Liver (tissue), 9 donors: Measurements from ENCODE around the gene GINS2. TPM values are rescaled to one million over a fixed set of nuclear protein-coding genes. Genes with fewer than 3 reads are reported as not detected.

Experiments used
- DNase-seq: peaks from one replicate; pipeline ENCODE4 v3.0.0-alpha.2; 2017; ENCODE audit warnings: low spot score
- H3K27ac ChIP-seq, 2 donors: one replicate each; pipeline ENCODE4 v1.7.0; 2013; ENCODE audit warnings: inconsistent platforms in 2 of 2, low read length in 2 of 2, control low read depth in 1 of 2, low read depth in 1 of 2, mild to moderate bottlenecking in 1 of 2
- H3K27me3 ChIP-seq, 4 donors: one replicate each; pipeline versions ENCODE4 v1.6.1 to v1.7.0; 2013; ENCODE audit warnings: low read length in 3 of 4, inconsistent platforms in 1 of 4, mild to moderate bottlenecking in 1 of 4, moderate library complexity in 1 of 4; ENCODE audit not compliant: control insufficient read depth in 4 of 4, insufficient read depth in 4 of 4
- H3K36me3 ChIP-seq, 4 donors: one replicate each; pipeline versions ENCODE4 v1.6.1 to v1.7.0; 2013; ENCODE audit warnings: low read length in 3 of 4, mild to moderate bottlenecking in 3 of 4, low read depth in 1 of 4, moderate library complexity in 1 of 4; ENCODE audit not compliant: control insufficient read depth in 4 of 4, insufficient read depth in 3 of 4
- H3K4me1 ChIP-seq, 4 donors: one replicate each; pipeline versions ENCODE4 v1.6.1 to v1.7.0; 2013; ENCODE audit warnings: low read length in 3 of 4, mild to moderate bottlenecking in 3 of 4, moderate library complexity in 1 of 4; ENCODE audit not compliant: control insufficient read depth in 4 of 4, insufficient read depth in 4 of 4
- H3K4me3 ChIP-seq, 3 donors: one replicate each; pipeline versions ENCODE4 v1.6.1 to v1.7.0; 2013; ENCODE audit warnings: low read length in 3 of 3, control low read depth in 1 of 3, low read depth in 1 of 3, mild to moderate bottlenecking in 1 of 3
- H3K9ac ChIP-seq, 2 donors: one replicate each; pipeline ENCODE4 v1.7.0; 2013; ENCODE audit warnings: low read length in 2 of 2, mild to moderate bottlenecking in 2 of 2, moderate library complexity in 2 of 2, control low read depth in 1 of 2, low read depth in 1 of 2
- H3K9me3 ChIP-seq, 4 donors: one replicate each; pipeline versions ENCODE4 v1.6.1 to v1.7.0; 2013; ENCODE audit warnings: low read length in 3 of 4; ENCODE audit not compliant: control insufficient read depth in 4 of 4
- EGR1 ChIP-seq, 2 donors: IDR thresholded peaks; 2 replicates each; pipeline ENCODE4 v1.6.1; 2016 to 2018; ENCODE audit warnings: antibody characterized with exemption in 2 of 2, low read depth in 2 of 2
- FOXA1 ChIP-seq: IDR thresholded peaks from 2 replicates; pipeline ENCODE4 v1.6.1; 2016; ENCODE audit warnings: antibody characterized with exemption
- FOXA2 ChIP-seq: IDR thresholded peaks from 2 replicates; pipeline ENCODE4 v1.6.1; 2016; ENCODE audit warnings: antibody characterized with exemption
- GABPA ChIP-seq, 2 donors: IDR thresholded peaks in 1 of 2; conservative IDR thresholded peaks in 1 of 2; 2 replicates each; pipeline ENCODE4 v1.6.1; 2016; ENCODE audit warnings: antibody characterized with exemption in 2 of 2, mild to moderate bottlenecking in 1 of 2, moderate library complexity in 1 of 2
- HNF4A ChIP-seq, 2 donors: conservative IDR thresholded peaks; 2 replicates each; pipeline ENCODE4 v1.6.1; 2016; ENCODE audit warnings: antibody characterized with exemption in 2 of 2, mild to moderate bottlenecking in 2 of 2
- HNF4G ChIP-seq: IDR thresholded peaks from 2 replicates; pipeline ENCODE4 v1.6.1; 2016; ENCODE audit warnings: antibody characterized with exemption
- JUND ChIP-seq, 2 donors: IDR thresholded peaks; 2 replicates each; pipeline ENCODE4 v1.6.1; 2016; ENCODE audit warnings: antibody characterized with exemption in 2 of 2
- NR2F2 ChIP-seq: IDR thresholded peaks from 2 replicates; pipeline ENCODE4 v1.6.1; 2016; ENCODE audit warnings: antibody characterized with exemption
- RAD21 ChIP-seq, 2 donors: IDR thresholded peaks; 2 replicates each; pipeline ENCODE4 v1.6.1; 2016; ENCODE audit warnings: antibody characterized with exemption in 2 of 2, mild to moderate bottlenecking in 2 of 2
- RXRA ChIP-seq, 2 donors: IDR thresholded peaks; 2 replicates each; pipeline ENCODE4 v1.6.1; 2017 to 2018; ENCODE audit warnings: antibody characterized with exemption in 2 of 2, mild to moderate bottlenecking in 1 of 2
- SP1 ChIP-seq: IDR thresholded peaks from 2 replicates; pipeline ENCODE4 v1.6.1; 2018; ENCODE audit warnings: antibody characterized with exemption, mild to moderate bottlenecking
- TAF1 ChIP-seq: conservative IDR thresholded peaks from 2 replicates; pipeline ENCODE4 v1.6.1; 2016; ENCODE audit warnings: antibody characterized with exemption, mild to moderate bottlenecking
- YY1 ChIP-seq: IDR thresholded peaks from 2 replicates; pipeline ENCODE4 v1.6.1; 2016; ENCODE audit warnings: antibody characterized with exemption, mild to moderate bottlenecking
- WGBS: extraction: QIAGEN DNeasy Blood & Tissue Kit; methylation state at CpG from one replicate; pipeline ENCODE4 v1.1.7; 2013; 5-methylcytosine and 5-hydroxymethylcytosine counted together
- polyA plus RNA-seq, 2 donors: library from polyadenylated mRNA; stranded (reverse) in 1 of 2; unstranded in 1 of 2; fragments of 200-250 nt in 1 of 2; fragments of >200 nt in 1 of 2; fragmentation: Nextera tagmentation in 1 of 2; extraction: Ambion mirVana in 1 of 2; gene quantifications; one replicate each; pipeline versions ENCODE4 v1.2.1 to v1.2.3, GENCODE V29; 2013 to 2015
- total RNA-seq, 2 donors: library from RNA; depleted of rRNA; stranded (reverse); fragments of >200 nt; gene quantifications; one replicate each; pipeline ENCODE4 v1.2.3, GENCODE V29; 2014
- TF ChIP-seq, protein P1 (sequence below): IDR thresholded peaks from 2 replicates; pipeline ENCODE4 v1.6.1; 2016; ENCODE audit warnings: antibody characterized with exemption
- TF ChIP-seq, protein P2 (sequence below): IDR thresholded peaks from 2 replicates; pipeline ENCODE4 v1.6.1; 2016; ENCODE audit warnings: antibody characterized with exemption, mild to moderate bottlenecking
- TF ChIP-seq, protein P3 (sequence below): fragments of 150-350 bp; IDR thresholded peaks from 2 replicates; pipeline ENCODE4 v1.5.1; 2017; ENCODE audit warnings: improper control_type of control experiment, low read depth, low read length; ENCODE audit not compliant: missing input control
- TF ChIP-seq, protein P4 (sequence below): IDR thresholded peaks from 2 replicates; pipeline ENCODE4 v1.6.1; 2016; ENCODE audit warnings: antibody characterized with exemption
- TF ChIP-seq, protein P5 (sequence below): IDR thresholded peaks from 2 replicates; pipeline ENCODE4 v1.6.1; 2016; ENCODE audit warnings: antibody characterized with exemption
- donor health status: healthy.
- donor health status: healthy.
- donor health status: healthy.
- donor health status: healthy.
- donor health status: healthy.

The GINS2 gene
- total and polyA plus RNA-seq, 4 donors, result 0.17 to 9.3 (median 0.86) TPM

DNA sequence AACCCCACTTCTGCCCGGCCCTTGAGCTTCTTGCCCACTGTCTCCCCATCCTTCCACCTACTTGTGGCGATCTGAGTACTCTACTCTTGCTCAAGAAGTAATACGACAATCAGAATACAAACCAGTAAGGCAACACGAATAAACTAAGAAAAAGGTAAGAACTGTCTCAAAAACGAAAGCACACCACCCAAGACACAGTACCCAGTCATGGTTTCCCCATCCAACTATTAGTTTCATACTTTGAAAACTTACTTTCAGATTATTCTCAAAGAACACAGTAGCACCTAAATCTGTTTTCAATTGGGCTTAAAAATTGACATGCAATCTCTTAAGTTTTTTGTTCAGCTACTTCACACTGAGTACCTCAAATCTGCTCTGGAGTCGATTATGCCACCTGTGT, 13.9 kb downstream of the GINS2 start:
- Histone ChIP-seq H3K9me3 (no peaks in the 10 kb centered on the region), H3K4me3 (no peak overlapping the region), H3K9ac (no peak overlapping the region), H3K27me3 (no peaks in the 10 kb centered on the region), H3K36me3 (peaks cover 0 to 23% (median 19%) of the 10 kb centered on the region in 4 donors), H3K4me1 (peaks cover 8 to 30% (median 29%) of the 10 kb centered on the region in 4 donors), H3K27ac (peak overlapping the region; percentile 62 to 81)
- WGBS, result 89% methylated on average over 6 of the region's 6 CpGs
- TF ChIP-seq, protein P1, sequence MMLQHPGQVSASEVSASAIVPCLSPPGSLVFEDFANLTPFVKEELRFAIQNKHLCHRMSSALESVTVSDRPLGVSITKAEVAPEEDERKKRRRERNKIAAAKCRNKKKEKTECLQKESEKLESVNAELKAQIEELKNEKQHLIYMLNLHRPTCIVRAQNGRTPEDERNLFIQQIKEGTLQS, result no peak
- TF ChIP-seq, protein P2, sequence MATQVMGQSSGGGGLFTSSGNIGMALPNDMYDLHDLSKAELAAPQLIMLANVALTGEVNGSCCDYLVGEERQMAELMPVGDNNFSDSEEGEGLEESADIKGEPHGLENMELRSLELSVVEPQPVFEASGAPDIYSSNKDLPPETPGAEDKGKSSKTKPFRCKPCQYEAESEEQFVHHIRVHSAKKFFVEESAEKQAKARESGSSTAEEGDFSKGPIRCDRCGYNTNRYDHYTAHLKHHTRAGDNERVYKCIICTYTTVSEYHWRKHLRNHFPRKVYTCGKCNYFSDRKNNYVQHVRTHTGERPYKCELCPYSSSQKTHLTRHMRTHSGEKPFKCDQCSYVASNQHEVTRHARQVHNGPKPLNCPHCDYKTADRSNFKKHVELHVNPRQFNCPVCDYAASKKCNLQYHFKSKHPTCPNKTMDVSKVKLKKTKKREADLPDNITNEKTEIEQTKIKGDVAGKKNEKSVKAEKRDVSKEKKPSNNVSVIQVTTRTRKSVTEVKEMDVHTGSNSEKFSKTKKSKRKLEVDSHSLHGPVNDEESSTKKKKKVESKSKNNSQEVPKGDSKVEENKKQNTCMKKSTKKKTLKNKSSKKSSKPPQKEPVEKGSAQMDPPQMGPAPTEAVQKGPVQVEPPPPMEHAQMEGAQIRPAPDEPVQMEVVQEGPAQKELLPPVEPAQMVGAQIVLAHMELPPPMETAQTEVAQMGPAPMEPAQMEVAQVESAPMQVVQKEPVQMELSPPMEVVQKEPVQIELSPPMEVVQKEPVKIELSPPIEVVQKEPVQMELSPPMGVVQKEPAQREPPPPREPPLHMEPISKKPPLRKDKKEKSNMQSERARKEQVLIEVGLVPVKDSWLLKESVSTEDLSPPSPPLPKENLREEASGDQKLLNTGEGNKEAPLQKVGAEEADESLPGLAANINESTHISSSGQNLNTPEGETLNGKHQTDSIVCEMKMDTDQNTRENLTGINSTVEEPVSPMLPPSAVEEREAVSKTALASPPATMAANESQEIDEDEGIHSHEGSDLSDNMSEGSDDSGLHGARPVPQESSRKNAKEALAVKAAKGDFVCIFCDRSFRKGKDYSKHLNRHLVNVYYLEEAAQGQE, result no peak
- TF ChIP-seq EGR1 (IDR thresholded peaks at IDR 0.05; ENCODE audit: low read depth in 2 of 2) (no peak), TAF1 (no peak), FOXA1 (no peak), HNF4A (conservative IDR thresholded peaks at IDR 0.05) (no peak), SP1 (no peak), GABPA (IDR thresholded peaks at IDR 0.05 in 1 of 2, conservative IDR thresholded peaks at IDR 0.05 in 1 of 2) (no peak), RXRA (IDR thresholded peaks at IDR 0.05) (no peak), HNF4G (no peak), YY1 (no peak), FOXA2 (no peak), RAD21 (IDR thresholded peaks at IDR 0.05) (no peak), JUND (IDR thresholded peaks at IDR 0.05) (no peak), NR2F2 (no peak)
- TF ChIP-seq, protein P3, sequence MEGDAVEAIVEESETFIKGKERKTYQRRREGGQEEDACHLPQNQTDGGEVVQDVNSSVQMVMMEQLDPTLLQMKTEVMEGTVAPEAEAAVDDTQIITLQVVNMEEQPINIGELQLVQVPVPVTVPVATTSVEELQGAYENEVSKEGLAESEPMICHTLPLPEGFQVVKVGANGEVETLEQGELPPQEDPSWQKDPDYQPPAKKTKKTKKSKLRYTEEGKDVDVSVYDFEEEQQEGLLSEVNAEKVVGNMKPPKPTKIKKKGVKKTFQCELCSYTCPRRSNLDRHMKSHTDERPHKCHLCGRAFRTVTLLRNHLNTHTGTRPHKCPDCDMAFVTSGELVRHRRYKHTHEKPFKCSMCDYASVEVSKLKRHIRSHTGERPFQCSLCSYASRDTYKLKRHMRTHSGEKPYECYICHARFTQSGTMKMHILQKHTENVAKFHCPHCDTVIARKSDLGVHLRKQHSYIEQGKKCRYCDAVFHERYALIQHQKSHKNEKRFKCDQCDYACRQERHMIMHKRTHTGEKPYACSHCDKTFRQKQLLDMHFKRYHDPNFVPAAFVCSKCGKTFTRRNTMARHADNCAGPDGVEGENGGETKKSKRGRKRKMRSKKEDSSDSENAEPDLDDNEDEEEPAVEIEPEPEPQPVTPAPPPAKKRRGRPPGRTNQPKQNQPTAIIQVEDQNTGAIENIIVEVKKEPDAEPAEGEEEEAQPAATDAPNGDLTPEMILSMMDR, result no peak
- TF ChIP-seq, protein P4, sequence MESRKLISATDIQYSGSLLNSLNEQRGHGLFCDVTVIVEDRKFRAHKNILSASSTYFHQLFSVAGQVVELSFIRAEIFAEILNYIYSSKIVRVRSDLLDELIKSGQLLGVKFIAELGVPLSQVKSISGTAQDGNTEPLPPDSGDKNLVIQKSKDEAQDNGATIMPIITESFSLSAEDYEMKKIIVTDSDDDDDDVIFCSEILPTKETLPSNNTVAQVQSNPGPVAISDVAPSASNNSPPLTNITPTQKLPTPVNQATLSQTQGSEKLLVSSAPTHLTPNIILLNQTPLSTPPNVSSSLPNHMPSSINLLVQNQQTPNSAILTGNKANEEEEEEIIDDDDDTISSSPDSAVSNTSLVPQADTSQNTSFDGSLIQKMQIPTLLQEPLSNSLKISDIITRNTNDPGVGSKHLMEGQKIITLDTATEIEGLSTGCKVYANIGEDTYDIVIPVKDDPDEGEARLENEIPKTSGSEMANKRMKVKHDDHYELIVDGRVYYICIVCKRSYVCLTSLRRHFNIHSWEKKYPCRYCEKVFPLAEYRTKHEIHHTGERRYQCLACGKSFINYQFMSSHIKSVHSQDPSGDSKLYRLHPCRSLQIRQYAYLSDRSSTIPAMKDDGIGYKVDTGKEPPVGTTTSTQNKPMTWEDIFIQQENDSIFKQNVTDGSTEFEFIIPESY, result no peak
- TF ChIP-seq, protein P5, sequence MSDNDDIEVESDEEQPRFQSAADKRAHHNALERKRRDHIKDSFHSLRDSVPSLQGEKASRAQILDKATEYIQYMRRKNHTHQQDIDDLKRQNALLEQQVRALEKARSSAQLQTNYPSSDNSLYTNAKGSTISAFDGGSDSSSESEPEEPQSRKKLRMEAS, result no peak
- no peak for DNase-seq
